ENCODE measurements around the gene HIBADH.

HIBADH gene

DNA sequence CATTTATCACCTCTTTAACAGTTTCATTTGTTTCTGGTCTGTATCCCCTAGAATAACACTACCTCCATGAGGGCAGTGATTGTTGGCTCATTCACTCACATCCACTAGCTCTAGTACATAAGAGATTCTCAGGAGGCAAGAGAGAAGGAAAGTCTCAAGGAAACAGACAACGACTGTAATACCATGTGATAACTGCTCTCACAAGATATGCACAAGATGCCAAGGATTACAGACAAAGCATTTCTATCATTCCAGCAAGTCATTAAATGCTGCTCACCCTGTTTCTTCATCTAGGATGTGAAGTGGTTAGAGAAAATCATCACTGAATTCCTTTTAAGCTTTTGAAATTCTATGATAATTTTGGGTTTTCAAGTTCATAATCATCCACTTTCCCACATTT is 115.3 kb downstream of the HIBADH start:
- H3K4me3 ChIP-seq (replicated peaks; ENCODE audit: low read depth, low read length) = no peak overlapping the region
- DNase-seq (ENCODE audit: extremely low read depth, low read depth) = no peak
- TF ChIP-seq, protein P1, sequence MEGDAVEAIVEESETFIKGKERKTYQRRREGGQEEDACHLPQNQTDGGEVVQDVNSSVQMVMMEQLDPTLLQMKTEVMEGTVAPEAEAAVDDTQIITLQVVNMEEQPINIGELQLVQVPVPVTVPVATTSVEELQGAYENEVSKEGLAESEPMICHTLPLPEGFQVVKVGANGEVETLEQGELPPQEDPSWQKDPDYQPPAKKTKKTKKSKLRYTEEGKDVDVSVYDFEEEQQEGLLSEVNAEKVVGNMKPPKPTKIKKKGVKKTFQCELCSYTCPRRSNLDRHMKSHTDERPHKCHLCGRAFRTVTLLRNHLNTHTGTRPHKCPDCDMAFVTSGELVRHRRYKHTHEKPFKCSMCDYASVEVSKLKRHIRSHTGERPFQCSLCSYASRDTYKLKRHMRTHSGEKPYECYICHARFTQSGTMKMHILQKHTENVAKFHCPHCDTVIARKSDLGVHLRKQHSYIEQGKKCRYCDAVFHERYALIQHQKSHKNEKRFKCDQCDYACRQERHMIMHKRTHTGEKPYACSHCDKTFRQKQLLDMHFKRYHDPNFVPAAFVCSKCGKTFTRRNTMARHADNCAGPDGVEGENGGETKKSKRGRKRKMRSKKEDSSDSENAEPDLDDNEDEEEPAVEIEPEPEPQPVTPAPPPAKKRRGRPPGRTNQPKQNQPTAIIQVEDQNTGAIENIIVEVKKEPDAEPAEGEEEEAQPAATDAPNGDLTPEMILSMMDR (IDR thresholded peaks at IDR 0.05; ENCODE audit: low read depth, low read length, missing control alignments) = no peak

DNA sequence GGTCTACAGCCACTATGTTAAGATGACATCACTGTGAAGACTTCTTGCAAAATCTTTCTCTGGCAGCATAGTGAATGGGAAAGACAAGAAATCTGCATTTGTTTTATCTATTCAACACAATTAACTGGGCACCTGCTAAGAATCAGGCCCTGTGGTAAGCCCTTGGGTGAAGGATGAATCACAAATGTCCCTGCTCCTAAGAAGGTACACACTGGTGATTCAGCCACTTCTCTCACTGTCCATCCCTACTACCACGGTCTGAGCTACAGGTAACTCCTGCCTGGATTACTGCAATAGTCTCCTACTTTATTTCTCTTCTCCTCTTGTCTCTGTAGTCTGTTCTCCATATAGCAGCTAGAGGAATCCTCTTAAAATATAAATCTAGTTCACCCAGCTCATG is 116.1 kb downstream of the HIBADH start:
- no peak for DNase-seq (ENCODE audit: extremely low read depth, low read depth)
- TF ChIP-seq, protein P1 (IDR thresholded peaks at IDR 0.05; ENCODE audit: low read depth, low read length, missing control alignments) = no peak
- no peak overlapping the region for H3K4me3 ChIP-seq (replicated peaks; ENCODE audit: low read depth, low read length)

DNA sequence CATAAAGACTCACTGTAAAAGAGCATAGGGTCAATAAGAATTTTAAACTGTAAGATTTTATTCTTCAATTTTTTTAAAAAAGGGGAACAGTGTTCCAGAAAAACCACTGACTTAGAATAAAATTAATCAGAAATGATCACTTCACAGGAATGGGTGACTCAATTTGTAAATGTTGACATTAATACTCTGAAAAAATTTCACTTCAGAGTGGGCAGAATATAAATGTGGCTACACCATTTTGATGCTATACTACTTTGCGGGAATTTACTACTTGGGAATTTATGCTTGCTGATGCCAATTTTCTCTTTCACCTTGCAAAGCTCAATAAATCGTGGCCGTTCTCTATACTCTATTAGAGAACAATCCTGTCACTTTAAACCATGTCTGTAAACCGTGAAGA is 126.9 kb downstream of the HIBADH start:
- TF ChIP-seq, protein P1 (IDR thresholded peaks at IDR 0.05; ENCODE audit: low read depth, low read length, missing control alignments) = no peak
- DNase-seq (ENCODE audit: extremely low read depth, low read depth) = no peak
- H3K4me3 ChIP-seq (replicated peaks; ENCODE audit: low read depth, low read length) = no peak overlapping the region

DNA sequence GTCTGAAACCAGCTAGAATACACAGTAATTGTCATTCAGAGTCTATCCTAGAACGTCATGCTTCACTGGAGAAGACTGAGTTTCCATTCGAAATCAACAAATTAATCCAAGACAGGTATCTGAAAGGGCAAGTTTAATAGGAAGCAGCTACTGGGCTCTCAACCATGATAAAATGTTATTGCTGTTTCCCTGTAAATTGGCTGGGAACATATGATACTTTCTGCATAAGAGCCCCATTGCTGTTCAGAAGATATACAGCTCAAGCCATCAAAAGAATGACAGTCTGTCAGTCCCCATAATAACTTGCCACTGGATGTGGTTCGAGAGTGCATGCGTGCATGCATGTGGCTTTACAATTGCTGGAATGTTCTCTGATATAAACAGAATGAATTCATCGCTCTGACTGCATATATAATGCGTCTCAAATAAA is 129.0 kb downstream of the HIBADH start:
- DNase-seq (ENCODE audit: extremely low read depth, low read depth) = no peak
- H3K4me3 ChIP-seq (replicated peaks; ENCODE audit: low read depth, low read length) = no peak overlapping the region
- TF ChIP-seq, protein P1 (IDR thresholded peaks at IDR 0.05; ENCODE audit: low read depth, low read length, missing control alignments) = no peak

DNA sequence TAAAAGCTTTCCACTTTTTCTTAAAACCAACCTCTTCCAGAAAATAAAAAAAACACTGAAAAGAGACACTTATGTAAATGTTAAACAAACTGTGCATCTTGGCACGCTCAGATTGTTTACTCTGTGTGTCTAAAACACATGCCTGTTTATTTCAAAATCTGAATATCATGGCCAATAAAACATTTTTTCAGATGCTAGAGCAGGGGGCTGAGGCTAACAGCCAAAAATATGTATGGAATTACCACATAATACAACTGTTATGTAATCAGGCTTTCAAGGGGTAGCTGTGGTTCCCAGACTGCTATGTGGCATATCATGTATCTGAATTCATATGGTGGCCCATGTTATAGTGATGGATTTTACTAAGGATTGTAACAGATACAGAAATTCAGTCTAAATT is 130.4 kb downstream of the HIBADH start:
- TF ChIP-seq, protein P1 (IDR thresholded peaks at IDR 0.05; ENCODE audit: low read depth, low read length, missing control alignments) = no peak
- H3K4me3 ChIP-seq (replicated peaks; ENCODE audit: low read depth, low read length) = no peak overlapping the region
- no peak for DNase-seq (ENCODE audit: extremely low read depth, low read depth)

DNA sequence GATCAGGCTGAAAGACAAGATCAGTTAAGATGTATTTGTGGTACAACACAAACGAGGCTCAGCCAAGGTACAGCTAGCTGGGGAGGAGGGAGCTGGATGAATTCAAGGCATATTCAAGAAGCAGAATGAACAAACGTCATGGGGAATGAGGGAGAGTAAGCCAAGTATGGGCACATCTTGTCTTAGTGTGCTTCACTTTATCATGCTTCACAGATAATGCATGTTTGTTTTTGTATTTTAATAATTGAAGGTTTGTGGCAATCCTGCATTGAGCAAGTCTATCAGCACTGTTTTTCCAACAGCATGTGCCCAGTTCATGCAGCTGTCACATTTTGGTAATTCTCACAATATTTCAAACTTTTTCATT is 135.4 kb downstream of the HIBADH start:
- DNase-seq (ENCODE audit: extremely low read depth, low read depth) = no peak
- H3K4me3 ChIP-seq (replicated peaks; ENCODE audit: low read depth, low read length) = no peak overlapping the region
- TF ChIP-seq, protein P1 (IDR thresholded peaks at IDR 0.05; ENCODE audit: low read depth, low read length, missing control alignments) = no peak

DNA sequence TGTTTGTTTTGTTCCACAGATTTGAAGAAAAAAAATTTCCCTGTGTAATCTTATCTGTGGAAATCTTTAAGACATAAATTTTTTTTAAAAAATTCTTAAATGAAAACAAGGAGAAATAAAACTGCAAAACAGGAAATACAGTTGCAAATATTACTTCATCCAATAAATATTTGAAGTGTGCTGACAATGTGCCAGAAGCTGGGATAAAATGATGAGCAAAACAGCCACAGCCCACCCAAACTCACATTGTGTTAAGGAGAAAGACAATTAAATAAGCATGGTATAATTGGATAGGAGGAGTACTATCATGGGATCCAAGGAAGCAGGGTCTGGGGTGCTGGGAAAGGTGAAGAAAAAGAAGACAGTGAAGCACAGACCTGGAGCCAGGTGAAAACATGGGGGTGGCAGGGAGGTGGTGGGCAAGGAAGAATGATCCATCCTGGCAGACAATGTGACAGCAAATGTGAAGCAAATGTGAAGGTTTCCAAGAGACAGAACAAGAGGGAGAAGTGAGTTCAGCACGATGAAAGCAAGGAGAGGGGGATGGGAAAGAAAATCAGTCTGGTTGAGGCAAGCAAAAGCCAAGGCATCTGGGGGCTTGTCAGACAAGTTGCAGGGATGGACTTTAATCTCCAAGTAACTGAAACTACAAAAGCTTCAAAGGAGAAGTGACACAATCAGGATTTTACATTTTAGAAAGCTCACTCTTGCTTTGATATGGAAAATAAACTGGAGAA is 135.9 kb downstream of the HIBADH start:
- no peak for DNase-seq (ENCODE audit: extremely low read depth, low read depth)
- TF ChIP-seq, protein P1 (IDR thresholded peaks at IDR 0.05; ENCODE audit: low read depth, low read length, missing control alignments) = no peak
- H3K4me3 ChIP-seq (replicated peaks; ENCODE audit: low read depth, low read length) = no peak overlapping the region
